KOPT-K1 (cell line): ENCODE results near the gene ANKRD28.
"Not testable (repeated sequence)": the region's sequence is repeated elsewhere in the genome, so short reads cannot be mapped to it uniquely, and the experiment has no call there.

Experiments
- H3K27ac ChIP-seq: fragments of 200-600 bp; sonication (generic); 2 replicates; pipeline ENCODE4 v1.5.1; 2016; ENCODE audit warnings: antibody characterized with exemption, mild to moderate bottlenecking, low read depth, low read length; ENCODE audit not compliant: poor library complexity, severe bottlenecking
- H3K36me3 ChIP-seq: fragments of 200-600 bp; sonication (generic); 2 replicates; pipeline ENCODE4 v1.5.1; 2017; ENCODE audit warnings: antibody characterized with exemption, mild to moderate bottlenecking, low read length, moderate library complexity; ENCODE audit not compliant: insufficient read depth
- H3K9me3 ChIP-seq: fragments of 200-600 bp; sonication (generic); 2 replicates; pipeline ENCODE4 v1.5.1; 2017; ENCODE audit warnings: antibody characterized with exemption, low read length, mild to moderate bottlenecking; ENCODE audit not compliant: insufficient read depth, poor library complexity, severe bottlenecking

ANKRD28 gene

DNA sequence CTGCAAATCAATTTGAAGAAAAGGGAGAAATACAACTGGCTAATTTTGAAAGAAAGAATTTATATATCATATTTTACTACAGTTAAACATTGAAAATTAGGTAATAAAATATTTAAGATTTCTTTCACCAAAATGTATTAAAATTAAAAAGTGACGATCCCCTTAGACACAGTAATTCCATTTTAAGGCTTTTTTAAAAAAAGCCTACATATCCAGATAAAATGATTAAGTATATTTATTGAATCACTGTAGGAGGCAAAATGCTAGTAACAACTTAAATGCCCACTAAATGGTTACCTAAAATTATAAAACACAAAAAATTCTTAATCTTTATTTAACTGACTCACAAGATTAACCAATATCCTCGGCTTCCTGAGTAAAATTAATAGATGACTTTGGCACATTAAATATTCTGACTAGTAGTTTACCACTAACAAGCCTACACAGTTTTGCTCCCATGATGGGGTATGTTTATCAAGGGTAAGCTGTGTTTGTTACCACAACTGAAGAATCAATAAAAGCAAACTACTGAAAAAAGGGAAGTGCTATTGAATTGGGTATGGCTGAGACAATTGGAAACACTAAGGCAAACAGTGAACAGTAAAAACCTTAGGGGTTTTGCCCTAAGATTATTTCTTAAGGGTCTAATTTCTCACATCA lies 28.4 kb downstream of the ANKRD28 start:
- Histone ChIP-seq H3K9me3 (no peaks in the 10 kb centered on the region), H3K27ac (no peak overlapping the region), H3K36me3 (peaks cover 78% of the 10 kb centered on the region)

DNA sequence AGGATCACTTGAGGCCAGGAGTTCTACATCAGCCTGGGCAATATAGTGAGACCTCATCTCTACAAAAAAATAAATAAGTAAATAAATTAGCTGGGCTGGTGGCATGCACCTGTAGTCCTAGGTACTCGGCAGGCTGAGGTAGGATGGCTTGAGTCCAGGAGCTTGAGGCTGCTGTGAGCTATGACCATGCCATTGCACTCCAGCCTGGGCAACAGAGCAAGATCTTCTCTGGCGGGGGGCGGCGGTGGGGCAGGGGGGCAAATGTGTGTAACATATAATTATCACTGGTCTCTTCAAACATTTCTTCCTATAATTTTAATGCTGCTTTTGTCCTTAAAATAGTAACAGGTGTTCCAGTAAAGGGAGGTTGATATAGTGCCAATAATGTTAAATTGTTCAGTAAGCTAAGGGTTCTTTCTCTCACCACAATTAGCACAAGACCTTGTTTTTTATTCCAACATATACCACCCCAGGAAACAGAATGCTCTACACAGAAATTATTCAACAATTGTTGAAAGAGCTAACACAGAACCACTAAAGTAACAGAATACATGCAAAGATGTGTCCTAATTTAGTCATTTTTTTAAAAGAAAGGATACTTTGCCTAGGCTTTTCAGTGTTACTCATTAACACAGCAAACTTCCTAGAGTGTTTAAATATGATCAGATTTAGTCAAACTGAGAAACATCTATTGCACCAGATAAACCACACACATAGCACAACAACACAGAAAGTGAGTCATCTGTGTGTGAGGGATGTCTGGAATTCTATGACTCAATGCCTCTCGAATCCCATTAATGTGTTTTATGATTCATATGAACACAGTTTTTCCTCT lies 29.1 kb downstream of the ANKRD28 start:
- H3K9me3 ChIP-seq, result no peaks in the 10 kb centered on the region
- peaks cover 79% of the 10 kb centered on the region for H3K36me3 ChIP-seq
- H3K27ac ChIP-seq, result no peak overlapping the region

DNA sequence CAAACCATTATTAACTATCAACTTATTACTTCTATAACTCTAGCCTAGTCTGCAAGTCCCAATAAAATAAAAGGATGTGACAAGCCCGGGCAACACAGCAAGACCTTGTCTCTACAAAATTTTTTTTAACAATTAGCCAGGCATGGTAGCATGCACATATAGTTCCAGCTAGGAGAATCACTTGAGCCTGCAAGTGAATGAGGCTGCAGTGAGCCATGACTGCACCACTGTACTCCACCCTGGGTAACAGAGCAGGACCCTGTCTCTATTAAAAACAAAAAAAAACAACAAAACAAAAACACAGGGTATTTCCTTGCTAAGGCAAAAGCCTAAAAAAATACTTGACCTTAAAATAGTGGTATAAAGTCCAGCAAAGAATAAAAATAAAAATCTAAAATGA lies 31.4 kb downstream of the ANKRD28 start:
- H3K27ac ChIP-seq, result no peak overlapping the region
- no peaks in the 10 kb centered on the region for H3K9me3 ChIP-seq
- H3K36me3 ChIP-seq, result peaks cover 88% of the 10 kb centered on the region

DNA sequence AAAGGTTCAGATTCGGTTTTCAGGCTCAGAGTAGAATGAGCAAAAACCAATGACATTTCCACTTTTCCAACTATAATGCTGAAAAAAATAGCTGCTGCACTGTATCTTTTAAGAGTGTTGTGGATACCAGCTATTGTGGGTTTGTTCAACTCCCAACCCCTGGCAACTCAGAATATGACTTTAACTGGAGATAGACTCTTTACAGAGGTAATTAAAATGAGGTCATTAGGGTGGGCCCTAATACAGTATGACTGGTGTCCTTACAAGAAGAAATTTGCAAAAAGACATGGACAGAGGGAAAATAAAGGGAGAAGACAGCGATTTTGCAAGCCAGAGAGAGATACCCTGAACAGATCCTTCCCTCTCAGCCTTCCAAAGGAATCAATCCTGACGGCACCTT lies 39.5 kb downstream of the ANKRD28 start:
- no peak overlapping the region for H3K27ac ChIP-seq
- peaks cover 98% of the 10 kb centered on the region for H3K36me3 ChIP-seq
- H3K9me3 ChIP-seq, result no peaks in the 10 kb centered on the region

DNA sequence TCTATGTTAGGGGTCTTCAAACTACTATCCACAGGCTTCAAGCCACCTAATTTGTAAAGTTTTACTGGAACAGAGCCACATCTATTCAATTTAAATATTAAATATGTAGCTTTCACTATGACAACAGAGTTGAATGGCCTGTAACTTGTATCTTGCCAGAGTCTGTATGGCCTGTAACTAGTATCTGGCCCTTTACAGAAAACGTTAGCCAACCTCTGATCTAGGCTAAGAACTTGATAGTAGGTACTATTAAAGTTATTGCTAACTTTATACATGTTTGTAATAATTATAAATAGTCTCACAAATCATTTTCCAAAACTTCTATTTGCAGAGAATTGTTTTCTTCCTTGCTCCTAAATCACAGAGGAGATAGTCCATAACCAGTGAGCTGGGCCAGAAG lies 40.0 kb downstream of the ANKRD28 start:
- H3K9me3 ChIP-seq, result no peaks in the 10 kb centered on the region
- peaks cover 98% of the 10 kb centered on the region for H3K36me3 ChIP-seq
- H3K27ac ChIP-seq, result no peak overlapping the region

DNA sequence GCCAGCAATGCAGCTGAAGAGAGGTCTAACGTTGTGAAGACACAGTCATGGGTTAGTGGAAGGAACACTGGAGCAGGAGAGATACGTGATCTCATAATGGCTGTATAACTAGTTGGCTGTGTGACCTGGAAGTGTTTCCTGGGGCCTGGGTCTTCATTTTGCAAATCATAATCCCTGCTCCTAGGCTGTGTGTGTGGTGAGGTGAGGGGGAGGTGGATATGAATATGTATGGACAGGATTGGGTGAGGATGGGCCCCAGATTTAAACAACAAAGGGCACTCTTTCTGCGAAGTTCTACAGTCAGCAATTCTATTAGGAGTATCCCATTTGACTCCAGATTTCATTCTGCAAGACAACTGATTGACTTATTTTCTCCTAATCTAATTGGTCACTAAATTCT lies 41.3 kb downstream of the ANKRD28 start:
- Histone ChIP-seq H3K27ac (no peak overlapping the region), H3K36me3 (peaks cover 94% of the 10 kb centered on the region)

DNA sequence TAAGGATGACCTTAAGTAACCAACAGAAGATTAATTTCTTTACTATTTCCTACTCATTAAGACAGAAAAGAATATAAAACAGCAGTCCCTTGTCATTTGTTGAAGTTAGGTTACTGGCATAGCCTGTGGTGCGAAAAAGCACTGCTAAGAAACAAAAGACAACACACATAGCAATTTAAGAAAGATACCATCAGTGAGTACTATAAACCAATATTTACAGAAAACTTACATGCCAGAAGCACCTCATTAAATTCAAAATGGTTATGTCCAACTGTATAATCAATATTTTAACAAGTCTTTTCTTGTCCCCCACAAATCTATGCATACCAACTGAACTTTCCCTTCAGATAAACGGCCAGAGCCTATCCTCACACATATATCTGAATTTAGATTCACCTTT lies 42.0 kb downstream of the ANKRD28 start:
- H3K27ac ChIP-seq, result no peak overlapping the region
- H3K36me3 ChIP-seq, result peaks cover 94% of the 10 kb centered on the region
- no peaks in the 10 kb centered on the region for H3K9me3 ChIP-seq

More for the DNA sequence above, 41.3 kb downstream of the ANKRD28 start:
- H3K9me3 ChIP-seq, result no peaks in the 10 kb centered on the region

DNA sequence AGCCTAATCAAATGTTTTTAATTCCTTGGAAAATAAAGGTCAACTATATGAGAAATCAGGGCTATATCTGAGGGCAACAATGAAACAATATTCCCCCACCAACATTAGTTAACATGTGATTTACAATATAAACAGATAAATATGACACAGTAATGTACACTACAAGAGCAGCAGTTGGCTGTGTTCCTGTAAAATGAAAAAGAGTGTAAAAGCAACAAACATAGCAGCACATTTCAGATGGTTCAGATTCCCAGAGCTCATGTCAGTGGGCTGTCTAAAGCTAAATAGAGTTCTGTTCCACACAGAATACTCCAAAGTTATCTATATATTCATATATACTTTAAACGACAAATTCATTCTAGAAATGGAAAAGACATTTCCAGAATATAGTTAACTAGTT lies 42.6 kb downstream of the ANKRD28 start:
- Histone ChIP-seq H3K36me3 (peaks cover 94% of the 10 kb centered on the region), H3K9me3 (no peaks in the 10 kb centered on the region), H3K27ac (no peak overlapping the region)

DNA sequence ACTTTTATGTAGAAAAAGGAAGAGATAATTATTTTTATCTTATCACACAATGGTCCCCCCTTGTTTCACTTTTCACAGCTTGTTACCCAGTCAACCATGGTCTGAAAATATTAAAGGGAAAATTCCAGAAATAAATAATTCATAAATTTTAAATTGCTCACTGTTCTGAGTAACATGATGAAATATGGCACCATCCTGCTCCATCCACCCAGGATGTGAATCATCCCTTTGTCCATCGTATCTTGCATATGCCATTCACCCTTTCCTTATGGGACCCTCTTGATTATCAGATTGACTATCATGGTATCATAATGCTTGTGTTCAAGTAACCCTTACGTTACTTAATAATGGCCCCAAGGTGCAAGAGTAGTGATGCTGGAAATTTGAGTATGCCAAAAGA lies 43.7 kb downstream of the ANKRD28 start:
- peaks cover 6% of the 10 kb centered on the region for H3K9me3 ChIP-seq
- H3K27ac ChIP-seq, result no peak overlapping the region
- H3K36me3 ChIP-seq, result peaks cover 94% of the 10 kb centered on the region

DNA sequence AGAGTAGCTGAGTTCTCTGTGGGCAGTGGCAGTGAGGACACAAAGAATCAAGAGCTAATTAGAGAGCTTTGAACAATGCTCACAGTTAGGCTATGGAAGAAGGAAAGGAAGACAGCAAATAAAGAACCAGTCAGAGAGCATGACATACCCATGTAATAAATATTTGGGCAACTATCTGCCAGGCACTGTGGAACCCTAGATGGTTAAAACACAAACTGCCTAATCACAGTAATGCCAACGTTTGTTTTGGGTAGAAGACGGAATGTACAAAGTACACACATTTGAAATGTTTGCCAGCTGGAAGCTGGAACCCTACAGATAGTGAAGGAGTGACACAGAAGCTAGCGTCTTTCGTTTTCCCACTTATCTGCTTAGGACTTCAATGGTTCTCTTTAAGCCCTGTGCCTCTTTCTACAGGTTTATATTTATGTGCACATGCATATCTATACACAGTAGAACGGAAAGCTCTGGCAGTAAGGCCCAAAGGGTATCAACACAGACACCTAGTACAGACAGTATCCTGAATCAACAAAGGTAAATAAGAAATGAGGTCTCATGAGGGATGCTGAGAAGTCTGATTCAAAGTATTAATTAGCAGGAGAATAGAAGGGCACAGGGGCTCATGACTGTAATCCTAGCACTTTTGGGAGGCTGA lies 44.6 kb downstream of the ANKRD28 start:
- Histone ChIP-seq H3K27ac (no peak overlapping the region), H3K36me3 (peaks cover 93% of the 10 kb centered on the region), H3K9me3 (peaks cover 6% of the 10 kb centered on the region)

DNA sequence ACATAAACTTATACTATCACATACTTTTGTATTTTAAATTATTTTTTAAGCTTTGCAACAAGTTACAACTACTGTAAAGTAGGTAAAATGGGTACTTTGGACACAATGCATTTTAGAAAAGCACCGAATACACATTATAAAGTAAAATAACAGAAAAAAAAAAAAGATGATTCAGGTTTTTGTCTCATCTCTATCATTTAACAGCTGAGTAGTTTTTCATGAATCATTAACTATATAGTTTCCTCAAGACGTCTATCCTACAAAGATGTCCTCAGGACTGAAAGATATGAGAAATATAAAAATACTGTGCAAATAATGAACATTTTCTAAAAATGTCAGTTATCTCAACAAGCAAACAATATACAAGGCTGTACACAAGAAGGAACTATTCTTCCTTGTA lies 46.9 kb downstream of the ANKRD28 start:
- peaks cover 93% of the 10 kb centered on the region for H3K36me3 ChIP-seq
- H3K9me3 ChIP-seq, result peaks cover 15% of the 10 kb centered on the region
- no peak overlapping the region for H3K27ac ChIP-seq

DNA sequence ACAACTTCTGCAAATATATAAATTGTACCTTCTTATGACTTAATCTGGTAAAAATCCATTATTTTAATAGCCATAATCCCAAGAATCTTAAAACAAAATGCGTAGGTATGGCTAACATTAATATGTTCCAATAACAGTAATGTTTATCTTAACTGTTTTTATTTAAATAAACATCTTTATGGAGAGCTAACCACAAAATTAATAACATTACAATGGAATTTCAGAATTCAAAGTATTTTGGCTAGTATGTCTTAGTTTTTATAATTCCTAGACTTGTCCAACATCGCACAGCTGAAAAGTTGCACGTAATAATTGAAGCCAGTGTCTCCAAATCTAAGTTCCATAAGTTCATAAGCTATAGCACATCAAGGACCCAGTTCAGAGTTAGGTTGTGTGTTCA lies 47.6 kb downstream of the ANKRD28 start:
- peaks cover 15% of the 10 kb centered on the region for H3K9me3 ChIP-seq
- H3K36me3 ChIP-seq, result peaks cover 89% of the 10 kb centered on the region
- no peak overlapping the region for H3K27ac ChIP-seq

DNA sequence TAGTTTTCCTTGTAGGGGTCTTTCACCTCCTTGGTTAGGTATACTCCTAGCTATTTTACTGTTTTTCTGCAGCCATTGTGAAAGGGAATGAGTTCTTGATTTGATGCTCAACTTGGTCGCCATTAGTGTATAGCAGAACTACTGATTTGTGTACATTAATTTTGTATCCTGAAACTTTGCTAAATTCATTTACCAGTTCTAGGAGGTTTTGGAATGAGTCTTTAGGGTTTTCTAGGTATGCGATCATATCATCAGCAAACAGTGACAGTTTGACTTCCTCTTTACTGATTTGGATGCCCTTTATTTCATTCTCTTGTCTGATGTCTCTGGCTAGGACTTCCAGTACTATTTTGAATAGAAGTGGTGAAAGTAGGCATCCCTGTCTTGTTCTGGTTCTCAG lies 51.9 kb downstream of the ANKRD28 start:
- Histone ChIP-seq H3K36me3 (peaks cover 78% of the 10 kb centered on the region), H3K9me3 (peaks cover 33% of the 10 kb centered on the region)
- not testable (repeated sequence) for H3K27ac ChIP-seq

DNA sequence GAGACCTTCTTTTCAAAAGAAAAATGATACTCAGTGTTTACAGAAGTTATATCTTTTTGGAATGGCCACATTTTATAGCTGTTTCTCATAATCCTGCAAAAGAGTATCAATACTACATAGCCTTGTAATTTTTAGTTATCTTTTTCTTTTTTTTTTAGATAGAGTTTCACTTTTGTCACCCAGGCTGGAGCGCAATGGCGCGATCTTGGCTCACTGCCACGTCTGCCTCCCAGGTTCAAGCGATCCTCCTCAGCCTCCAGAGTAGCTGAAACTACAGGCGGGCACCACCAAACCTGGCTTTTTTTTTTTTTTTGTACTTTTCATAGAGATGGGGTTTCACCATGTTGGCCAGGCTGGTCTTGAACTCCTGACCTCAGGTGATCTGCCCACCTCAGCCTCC lies 53.6 kb downstream of the ANKRD28 start:
- peaks cover 44% of the 10 kb centered on the region for H3K9me3 ChIP-seq
- H3K27ac ChIP-seq, result no peak overlapping the region
- peaks cover 78% of the 10 kb centered on the region for H3K36me3 ChIP-seq

DNA sequence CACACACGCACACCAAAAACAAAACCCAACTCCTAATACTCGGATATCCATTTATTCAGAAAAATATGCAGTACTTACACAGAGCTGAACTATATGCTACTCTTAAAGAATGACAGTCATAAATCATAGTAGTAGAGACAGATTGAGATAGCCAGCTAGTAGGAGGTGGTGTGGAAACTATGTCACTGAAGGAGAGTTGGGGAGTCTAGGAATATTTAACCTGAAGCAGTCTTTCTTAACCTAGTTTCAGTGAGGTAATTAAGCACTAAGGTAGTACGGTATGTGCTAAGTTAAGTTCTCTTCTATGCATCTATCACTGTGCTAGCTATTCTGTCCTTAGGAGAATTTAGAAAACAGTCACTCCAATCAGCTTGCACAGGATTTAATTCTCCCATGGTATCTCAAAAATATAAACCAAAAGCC lies 54.2 kb downstream of the ANKRD28 start:
- Histone ChIP-seq H3K9me3 (peaks cover 50% of the 10 kb centered on the region), H3K36me3 (peaks cover 79% of the 10 kb centered on the region)

More for the DNA sequence above, 54.2 kb downstream of the ANKRD28 start:
- H3K27ac ChIP-seq, result no peak overlapping the region
